MM.1S (cell line): ENCODE measurements around the gene CPXM1.

ENCODE experiments used
- DNase-seq: peaks from one replicate; pipeline ENCODE4 v3.0.0-alpha.2; 2015
- H2AFZ ChIP-seq: fragments of 300-600 bp; sonication (generic); 2 replicates; pipeline ENCODE4 v1.6.0; 2016; ENCODE audit warnings: antibody characterized with exemption, low read length
- H3F3A ChIP-seq: fragments of 300-600 bp; sonication (generic); 2 replicates; pipeline ENCODE4 v1.6.1; 2016; ENCODE audit warnings: mild to moderate bottlenecking, antibody characterized with exemption, low read length, moderate library complexity, mixed read lengths; ENCODE audit not compliant: insufficient read depth
- H3K27ac ChIP-seq: fragments of 300-600 bp; sonication (generic); 2 replicates; pipeline ENCODE4 v1.5.1; 2016; ENCODE audit warnings: mild to moderate bottlenecking, low read length
- H3K27me3 ChIP-seq: fragments of 300-600 bp; sonication (generic); replicated peaks from 2 replicates; pipeline ENCODE4 v1.6.0; 2016; ENCODE audit warnings: low read length; ENCODE audit not compliant: insufficient read depth
- H3K36me3 ChIP-seq: fragments of 300-600 bp; sonication (generic); replicated peaks from 2 replicates; pipeline ENCODE4 v1.6.1; 2016; ENCODE audit warnings: mild to moderate bottlenecking, low read length, mixed read lengths; ENCODE audit not compliant: insufficient read depth
- H3K4me1 ChIP-seq: fragments of 300-600 bp; sonication (generic); 2 replicates; pipeline ENCODE4 v1.6.1; 2016; ENCODE audit warnings: low read length, mixed read lengths
- H3K4me2 ChIP-seq: fragments of 300-600 bp; sonication (generic); 2 replicates; pipeline ENCODE4 v1.6.0; 2016; ENCODE audit warnings: low read depth, low read length
- H3K4me3 ChIP-seq: fragments of 300-600 bp; sonication (generic); 2 replicates; pipeline ENCODE4 v1.5.1; 2016; ENCODE audit warnings: low read length, mixed read lengths
- H3K79me2 ChIP-seq: fragments of 300-600 bp; sonication (generic); 2 replicates; pipeline ENCODE4 v1.6.1; 2016; ENCODE audit warnings: mixed run types, low read length, mixed read lengths
- H3K9ac ChIP-seq: fragments of 300-600 bp; sonication (generic); 2 replicates; pipeline ENCODE4 v1.6.1; 2016; ENCODE audit warnings: low read length, mixed read lengths
- H3K9me2 ChIP-seq: fragments of 300-600 bp; sonication (generic); replicated peaks from 2 replicates; pipeline ENCODE4 v1.6.1; 2016; ENCODE audit warnings: mild to moderate bottlenecking, low read length, mixed read lengths; ENCODE audit not compliant: insufficient read depth
- H3K9me3 ChIP-seq: fragments of 300-600 bp; sonication (generic); replicated peaks from 2 replicates; pipeline ENCODE4 v1.6.1; 2016; ENCODE audit warnings: mild to moderate bottlenecking, low read length, mixed read lengths; ENCODE audit not compliant: insufficient read depth
- H4K20me1 ChIP-seq: fragments of 300-600 bp; sonication (generic); 2 replicates; pipeline ENCODE4 v1.6.1; 2016; ENCODE audit warnings: mild to moderate bottlenecking, low read length, moderate library complexity, mixed read lengths; ENCODE audit not compliant: insufficient read depth
- CTCF ChIP-seq: fragments of 300-600 bp; sonication (generic); IDR thresholded peaks from 2 replicates; pipeline ENCODE4 v1.5.1; 2016; ENCODE audit warnings: antibody characterized with exemption, low read length, mixed read lengths
- EZH2 ChIP-seq: fragments of 300-600 bp; sonication (generic); optimal IDR thresholded peaks from 2 replicates; pipeline ENCODE3; 2017; ENCODE audit warnings: low read depth, mild to moderate bottlenecking, antibody characterized with exemption, low read length, mixed read lengths
- EZH2phosphoT487 ChIP-seq: fragments of 300-600 bp; sonication (generic); IDR thresholded peaks from 2 replicates; pipeline ENCODE4 v1.6.1; 2018; ENCODE audit warnings: antibody characterized with exemption, low read length

Gene CPXM1

GRCh38 chr20:2807019-2807418, 6.6 kb upstream of the CPXM1 start:
- no peak overlapping the region for H2AFZ ChIP-seq
- no peak overlapping the region for H3K4me3 ChIP-seq
- no peaks in the 10 kb centered on the region for H3K9me3 ChIP-seq
- H3K27me3 ChIP-seq: peaks cover 53% of the 10 kb centered on the region
- no peak for TF ChIP-seq EZH2
- TF ChIP-seq EZH2phosphoT487: no peak
- no peak for TF ChIP-seq CTCF
- H3K27ac ChIP-seq: no peak overlapping the region
- H3K36me3 ChIP-seq: no peaks in the 10 kb centered on the region
- H3K4me2 ChIP-seq: no peak overlapping the region
- no peaks in the 10 kb centered on the region for H3K9me2 ChIP-seq
- no peaks in the 10 kb centered on the region for H4K20me1 ChIP-seq
- no peaks in the 10 kb centered on the region for H3K79me2 ChIP-seq
- no peaks in the 10 kb centered on the region for H3K4me1 ChIP-seq
- no peaks in the 10 kb centered on the region for H3F3A ChIP-seq
- H3K9ac ChIP-seq: no peak overlapping the region
- DNase-seq: no peak

- TF ChIP-seq EZH2 (no peak), CTCF (no peak), EZH2phosphoT487 (no peak)
- H3K9me3 ChIP-seq: no peaks in the 10 kb centered on the region
- no peak overlapping the region for H2AFZ ChIP-seq
- peaks cover 59% of the 10 kb centered on the region for H3K27me3 ChIP-seq
- DNase-seq: no peak
- no peaks in the 10 kb centered on the region for H3K36me3 ChIP-seq
- H3F3A ChIP-seq: no peaks in the 10 kb centered on the region
- H4K20me1 ChIP-seq: no peaks in the 10 kb centered on the region
- H3K4me2 ChIP-seq: no peak overlapping the region
- H3K9me2 ChIP-seq: no peaks in the 10 kb centered on the region
- no peaks in the 10 kb centered on the region for H3K4me1 ChIP-seq
- no peak overlapping the region for H3K27ac ChIP-seq
- no peak overlapping the region for H3K9ac ChIP-seq
- H3K79me2 ChIP-seq: no peaks in the 10 kb centered on the region
- no peak overlapping the region for H3K4me3 ChIP-seq
These were observed 5.9 kb upstream of the CPXM1 start for GRCh38 chr20:2806351-2806701.

- Histone ChIP-seq H3K27me3 (peaks cover 64% of the 10 kb centered on the region), H3K4me2 (no peak overlapping the region)
- DNase-seq: no peak
These were observed 5.4 kb upstream of the CPXM1 start for GRCh38 chr20:2805689-2806350.

More at GRCh38 chr20:2805689-2806350, 5.4 kb upstream of the CPXM1 start:
- H3K4me1 ChIP-seq: no peaks in the 10 kb centered on the region
- no peaks in the 10 kb centered on the region for H3K79me2 ChIP-seq
- H2AFZ ChIP-seq: no peak overlapping the region
- H3K27ac ChIP-seq: no peak overlapping the region
- H3K9ac ChIP-seq: no peak overlapping the region
- H3K4me3 ChIP-seq: no peak overlapping the region
- no peaks in the 10 kb centered on the region for H3K36me3 ChIP-seq
- TF ChIP-seq EZH2phosphoT487 (no peak), CTCF (no peak), EZH2 (no peak)
- no peaks in the 10 kb centered on the region for H3K9me2 ChIP-seq
- no peaks in the 10 kb centered on the region for H3F3A ChIP-seq
- no peaks in the 10 kb centered on the region for H4K20me1 ChIP-seq
- H3K9me3 ChIP-seq: no peaks in the 10 kb centered on the region
